Prostate gland (tissue), 2 donors: ENCODE results near the gene OS9.

ENCODE experiments used
- POLR2A ChIP-seq: fragments of 450-650 bp; IDR thresholded peaks from one replicate; pipeline ENCODE4 v1.6.1; 2016; ENCODE audit warnings: antibody characterized with exemption, mild to moderate bottlenecking
- TF ChIP-seq, protein P1 (sequence below), 4 experiments: fragments of 200-600 bp in 2 of 4; fragments of 450-650 bp in 2 of 4; sonication (generic) in 2 of 4; IDR thresholded peaks; 1 replicate in 3 of 4; 2 replicates in 1 of 4; pipeline ENCODE4 v1.5.1; 2016 to 2019; ENCODE audit warnings: antibody characterized with exemption in 4 of 4, mild to moderate bottlenecking in 2 of 4, moderate library complexity in 2 of 4

DNA sequence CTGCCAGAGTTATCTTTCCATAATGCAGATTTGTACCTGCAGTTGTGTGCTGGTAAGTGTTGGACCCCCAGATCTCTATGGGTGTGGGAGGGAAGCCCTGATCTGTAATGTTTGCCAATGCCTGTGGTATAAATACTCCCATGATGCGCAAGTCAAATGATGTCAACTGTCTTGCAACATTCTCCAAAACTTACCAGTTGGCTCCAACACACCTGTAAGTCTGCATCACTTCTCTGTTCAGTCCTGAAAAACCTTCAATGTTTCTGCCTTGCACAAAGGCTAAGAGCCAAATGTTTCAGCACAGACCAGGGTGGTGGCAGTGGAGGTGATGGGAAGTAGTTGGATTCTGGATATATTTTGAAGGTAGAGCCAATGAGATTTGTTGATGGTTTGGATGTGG is 3.1 kb downstream of the OS9 start:
- TF ChIP-seq, protein P1, sequence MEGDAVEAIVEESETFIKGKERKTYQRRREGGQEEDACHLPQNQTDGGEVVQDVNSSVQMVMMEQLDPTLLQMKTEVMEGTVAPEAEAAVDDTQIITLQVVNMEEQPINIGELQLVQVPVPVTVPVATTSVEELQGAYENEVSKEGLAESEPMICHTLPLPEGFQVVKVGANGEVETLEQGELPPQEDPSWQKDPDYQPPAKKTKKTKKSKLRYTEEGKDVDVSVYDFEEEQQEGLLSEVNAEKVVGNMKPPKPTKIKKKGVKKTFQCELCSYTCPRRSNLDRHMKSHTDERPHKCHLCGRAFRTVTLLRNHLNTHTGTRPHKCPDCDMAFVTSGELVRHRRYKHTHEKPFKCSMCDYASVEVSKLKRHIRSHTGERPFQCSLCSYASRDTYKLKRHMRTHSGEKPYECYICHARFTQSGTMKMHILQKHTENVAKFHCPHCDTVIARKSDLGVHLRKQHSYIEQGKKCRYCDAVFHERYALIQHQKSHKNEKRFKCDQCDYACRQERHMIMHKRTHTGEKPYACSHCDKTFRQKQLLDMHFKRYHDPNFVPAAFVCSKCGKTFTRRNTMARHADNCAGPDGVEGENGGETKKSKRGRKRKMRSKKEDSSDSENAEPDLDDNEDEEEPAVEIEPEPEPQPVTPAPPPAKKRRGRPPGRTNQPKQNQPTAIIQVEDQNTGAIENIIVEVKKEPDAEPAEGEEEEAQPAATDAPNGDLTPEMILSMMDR (IDR thresholded peaks at IDR 0.05): no peak
- no peak for TF ChIP-seq POLR2A
